Neural progenitor cell (in vitro differentiated cells): ENCODE measurements around the gene SERPINA6. TPM values are rescaled to one million over a fixed set of nuclear protein-coding genes. Genes with fewer than 3 reads are reported as not detected.

Experiments used
- DNase-seq: peaks from one replicate; pipeline ENCODE4 v3.0.0-alpha.2; 2016; ENCODE audit warnings: low spot score
- H2AFZ ChIP-seq: fragments of 200-600 bp; sonication (generic); replicated peaks from 2 replicates; pipeline ENCODE4 v1.6.1; 2016; ENCODE audit warnings: antibody characterized with exemption
- H3F3A ChIP-seq: fragments of 200-600 bp; sonication (generic); 2 replicates; pipeline ENCODE4 v1.6.1; 2016; ENCODE audit warnings: antibody characterized with exemption, low read depth
- H3K27ac ChIP-seq: fragments of 200-600 bp; sonication (generic); 2 replicates; pipeline ENCODE4 v1.5.1; 2016; ENCODE audit warnings: mild to moderate bottlenecking
- H3K27me3 ChIP-seq: fragments of 200-600 bp; sonication (generic); 2 replicates; pipeline ENCODE4 v1.6.1; 2016; ENCODE audit warnings: mild to moderate bottlenecking, moderate library complexity
- H3K36me3 ChIP-seq: fragments of 200-600 bp; sonication (generic); 2 replicates; pipeline ENCODE4 v1.5.1; 2016
- H3K4me1 ChIP-seq: fragments of 200-600 bp; sonication (generic); 2 replicates; pipeline ENCODE4 v1.6.1; 2016; ENCODE audit warnings: mixed run types
- H3K4me2 ChIP-seq: fragments of 200-600 bp; sonication (generic); 2 replicates; pipeline ENCODE4 v1.6.1; 2016
- H3K4me3 ChIP-seq: fragments of 200-600 bp; sonication (generic); 2 replicates; pipeline ENCODE4 v1.5.1; 2016
- H3K79me2 ChIP-seq: fragments of 200-600 bp; sonication (generic); 2 replicates; pipeline ENCODE4 v1.6.1; 2016; ENCODE audit warnings: low read depth
- H3K9ac ChIP-seq: fragments of 200-600 bp; sonication (generic); 2 replicates; pipeline ENCODE4 v1.6.1; 2016
- H3K9me3 ChIP-seq: fragments of 200-600 bp; sonication (generic); 2 replicates; pipeline ENCODE4 v1.5.1; 2016; ENCODE audit warnings: low read depth
- H4K20me1 ChIP-seq: fragments of 200-600 bp; sonication (generic); 2 replicates; pipeline ENCODE4 v1.6.1; 2016; ENCODE audit warnings: low read depth
- H3K27ac Mint-ChIP-seq: 3 replicates; pipeline ENCODE4 v1.8.0; 2021; ENCODE audit warnings: mixed read lengths
- H3K27me3 Mint-ChIP-seq: 2 replicates; pipeline ENCODE4 v1.8.0; 2022; ENCODE audit warnings: low read depth, mild to moderate bottlenecking, inconsistent platforms, moderate library complexity, mixed read lengths; ENCODE audit not compliant: insufficient read depth
- H3K36me3 Mint-ChIP-seq: 3 replicates; pipeline ENCODE4 v1.8.0; 2021; ENCODE audit warnings: mixed read lengths
- H3K4me1 Mint-ChIP-seq: 3 replicates; pipeline ENCODE4 v1.8.0; 2021; ENCODE audit warnings: mixed read lengths
- H3K4me3 Mint-ChIP-seq: 3 replicates; pipeline ENCODE4 v1.8.0; 2021; ENCODE audit warnings: mild to moderate bottlenecking, moderate library complexity, mixed read lengths
- H3K9me3 Mint-ChIP-seq: 3 replicates; pipeline ENCODE4 v1.8.0; 2020; ENCODE audit warnings: mixed read lengths
- EZH2 ChIP-seq: fragments of 200-600 bp; sonication (generic); IDR thresholded peaks from 2 replicates; pipeline ENCODE4 v1.6.1; 2017; ENCODE audit warnings: antibody characterized with exemption, mild to moderate bottlenecking, moderate library complexity
- EZH2phosphoT487 ChIP-seq: fragments of 200-600 bp; sonication (generic); IDR thresholded peaks from 2 replicates; pipeline ENCODE4 v1.6.1; 2017; ENCODE audit warnings: antibody characterized with exemption
- total RNA-seq: library from RNA; depleted of rRNA; stranded (reverse); fragments of >200 nt; gene quantifications from 2 replicates; pipeline ENCODE4 v1.2.3, GENCODE V29; 2015; ENCODE audit warnings: low replicate concordance
- TF ChIP-seq, protein P1 (sequence below): fragments of 200-600 bp; sonication (generic); IDR thresholded peaks from 2 replicates; pipeline ENCODE4 v1.5.1; 2017; ENCODE audit warnings: antibody characterized with exemption, mild to moderate bottlenecking

The SERPINA6 gene
- total RNA-seq, 1 donor from 2014 or later, result not detected

DNA sequence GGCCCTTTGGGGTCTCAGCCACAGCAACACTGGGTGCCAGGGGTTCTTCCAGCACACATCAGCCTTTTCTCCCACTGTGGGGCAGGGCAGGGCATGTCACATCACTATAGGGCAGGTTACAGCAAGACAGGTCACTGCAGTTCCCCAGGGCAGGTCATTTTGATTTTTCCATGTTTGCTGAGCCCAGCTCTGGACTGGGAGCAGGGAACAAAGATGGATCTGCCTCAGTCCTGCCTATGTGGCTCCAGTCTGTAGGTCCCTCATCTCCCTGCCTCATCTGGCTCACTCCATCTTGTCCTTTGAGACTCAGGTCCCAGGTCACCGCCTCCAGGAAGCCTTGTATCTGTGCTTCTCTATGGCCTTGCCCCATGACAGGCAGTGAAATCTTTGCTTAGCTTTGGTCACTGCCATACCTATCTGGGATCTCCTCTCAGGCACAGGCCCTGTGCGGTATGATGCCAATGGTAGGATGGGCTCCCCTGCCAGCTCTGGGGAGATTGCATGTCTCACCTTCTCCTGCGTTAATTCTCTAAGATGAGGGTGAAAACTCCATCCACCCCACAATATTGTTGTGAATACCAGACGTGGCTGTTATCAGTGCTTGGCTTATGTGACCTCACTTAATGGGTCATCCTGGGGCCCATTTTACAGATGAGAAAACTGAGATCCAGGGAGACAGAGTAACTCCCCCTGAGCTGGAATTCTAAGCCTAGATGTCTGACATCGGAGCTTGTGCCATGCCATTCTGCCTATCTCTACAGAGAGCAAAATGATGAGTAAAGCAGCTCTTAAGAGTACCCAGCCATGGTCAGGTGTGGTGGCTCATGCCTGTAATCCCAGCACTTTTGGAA lies 1.5 kb downstream of the SERPINA6 start:
- no peak overlapping the region for H3K27ac Mint-ChIP-seq
- peaks cover 2% of the 10 kb centered on the region for H3K27me3 Mint-ChIP-seq

DNA sequence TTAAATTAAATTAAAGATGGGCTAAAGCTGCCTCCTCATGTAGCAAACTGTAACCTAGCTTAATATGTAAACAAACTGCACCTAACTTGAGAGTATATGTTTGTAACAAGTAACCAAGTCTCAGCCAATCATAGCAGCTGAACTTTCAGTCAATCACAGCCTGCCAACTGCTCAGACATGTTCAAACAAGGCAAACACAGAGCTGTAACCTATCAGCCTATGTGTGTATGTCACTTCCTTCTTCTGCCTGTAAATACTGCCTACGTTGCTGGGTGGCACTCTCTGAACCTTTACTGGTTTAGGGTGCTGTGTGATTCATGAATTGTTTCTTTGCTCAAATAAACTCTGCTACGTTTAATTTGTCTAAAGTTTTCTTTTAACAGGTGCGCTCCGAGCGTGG lies 2.9 kb downstream of the SERPINA6 start:
- Mint-ChIP-seq H3K4me1 (no peaks in the 10 kb centered on the region), H3K9me3 (peaks cover 3% of the 10 kb centered on the region), H3K36me3 (no peaks in the 10 kb centered on the region), H3K27me3 (no peaks in the 10 kb centered on the region), H3K4me3 (no peak overlapping the region), H3K27ac (no peak overlapping the region)
- Histone ChIP-seq H3K4me1 (peaks cover 10% of the 10 kb centered on the region), H3K9ac (no peak overlapping the region), H3K27ac (no peak overlapping the region), H3K36me3 (no peaks in the 10 kb centered on the region), H3K4me2 (no peak overlapping the region), H3K79me2 (no peaks in the 10 kb centered on the region), H2AFZ (peak overlapping the region; percentile 69), H3K4me3 (no peak overlapping the region), H3K9me3 (peaks cover 7% of the 10 kb centered on the region), H3K27me3 (no peaks in the 10 kb centered on the region), H4K20me1 (no peaks in the 10 kb centered on the region), H3F3A (no peaks in the 10 kb centered on the region)
- DNase-seq, result no peak
- TF ChIP-seq EZH2phosphoT487 (no peak), EZH2 (no peak)
- TF ChIP-seq, protein P1, sequence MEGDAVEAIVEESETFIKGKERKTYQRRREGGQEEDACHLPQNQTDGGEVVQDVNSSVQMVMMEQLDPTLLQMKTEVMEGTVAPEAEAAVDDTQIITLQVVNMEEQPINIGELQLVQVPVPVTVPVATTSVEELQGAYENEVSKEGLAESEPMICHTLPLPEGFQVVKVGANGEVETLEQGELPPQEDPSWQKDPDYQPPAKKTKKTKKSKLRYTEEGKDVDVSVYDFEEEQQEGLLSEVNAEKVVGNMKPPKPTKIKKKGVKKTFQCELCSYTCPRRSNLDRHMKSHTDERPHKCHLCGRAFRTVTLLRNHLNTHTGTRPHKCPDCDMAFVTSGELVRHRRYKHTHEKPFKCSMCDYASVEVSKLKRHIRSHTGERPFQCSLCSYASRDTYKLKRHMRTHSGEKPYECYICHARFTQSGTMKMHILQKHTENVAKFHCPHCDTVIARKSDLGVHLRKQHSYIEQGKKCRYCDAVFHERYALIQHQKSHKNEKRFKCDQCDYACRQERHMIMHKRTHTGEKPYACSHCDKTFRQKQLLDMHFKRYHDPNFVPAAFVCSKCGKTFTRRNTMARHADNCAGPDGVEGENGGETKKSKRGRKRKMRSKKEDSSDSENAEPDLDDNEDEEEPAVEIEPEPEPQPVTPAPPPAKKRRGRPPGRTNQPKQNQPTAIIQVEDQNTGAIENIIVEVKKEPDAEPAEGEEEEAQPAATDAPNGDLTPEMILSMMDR, result no peak

More for the DNA sequence above, 1.5 kb downstream of the SERPINA6 start:
- no peak for TF ChIP-seq EZH2
- TF ChIP-seq, protein P1, result no peak
- no peak for TF ChIP-seq EZH2phosphoT487
- Histone ChIP-seq H2AFZ (peak overlapping the region; percentile 69), H3F3A (no peaks in the 10 kb centered on the region), H3K79me2 (no peaks in the 10 kb centered on the region), H3K27ac (no peak overlapping the region), H3K9me3 (peaks cover 7% of the 10 kb centered on the region), H4K20me1 (no peaks in the 10 kb centered on the region), H3K4me3 (no peak overlapping the region), H3K4me1 (peaks cover 9% of the 10 kb centered on the region), H3K36me3 (no peaks in the 10 kb centered on the region), H3K9ac (no peak overlapping the region), H3K27me3 (no peaks in the 10 kb centered on the region), H3K4me2 (no peak overlapping the region)
- Mint-ChIP-seq H3K4me3 (no peak overlapping the region), H3K9me3 (peaks cover 3% of the 10 kb centered on the region), H3K36me3 (no peaks in the 10 kb centered on the region), H3K4me1 (no peaks in the 10 kb centered on the region)
- no peak for DNase-seq

DNA sequence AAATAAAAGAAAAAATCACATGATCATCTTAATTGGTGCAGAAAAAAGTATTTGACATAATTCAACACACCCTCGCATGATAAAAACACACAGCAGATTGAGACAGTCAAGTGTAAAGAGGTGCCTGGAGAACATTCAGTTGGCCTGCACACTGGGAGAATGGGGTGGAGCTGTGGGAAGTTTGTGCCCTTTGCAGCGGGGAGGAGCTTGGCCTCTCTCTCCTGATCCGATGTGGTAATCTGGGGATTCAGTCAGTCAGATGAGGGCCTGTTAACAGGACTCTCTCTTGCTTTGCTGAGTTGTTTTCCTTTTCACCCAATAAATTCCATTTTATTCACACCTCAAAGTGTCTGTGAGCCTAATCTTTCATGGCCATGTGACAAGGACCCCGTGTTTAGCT lies 5.9 kb downstream of the SERPINA6 start:
- Histone ChIP-seq H3K9ac (no peak overlapping the region), H3K27me3 (no peaks in the 10 kb centered on the region), H3K79me2 (no peaks in the 10 kb centered on the region), H4K20me1 (no peaks in the 10 kb centered on the region), H3F3A (no peaks in the 10 kb centered on the region), H3K9me3 (peaks cover 7% of the 10 kb centered on the region), H3K27ac (no peak overlapping the region), H3K36me3 (no peaks in the 10 kb centered on the region), H3K4me2 (no peak overlapping the region), H3K4me1 (peaks cover 10% of the 10 kb centered on the region), H2AFZ (peak overlapping the region; percentile 13), H3K4me3 (no peak overlapping the region)
- no peak overlapping the region for H3K27ac Mint-ChIP-seq
- no peaks in the 10 kb centered on the region for H3K36me3 Mint-ChIP-seq
- peaks cover 3% of the 10 kb centered on the region for H3K9me3 Mint-ChIP-seq
- H3K4me3 Mint-ChIP-seq, result no peak overlapping the region
- DNase-seq, result peak; percentile 18
- H3K4me1 Mint-ChIP-seq, result no peaks in the 10 kb centered on the region
- peaks cover 9% of the 10 kb centered on the region for H3K27me3 Mint-ChIP-seq
- TF ChIP-seq EZH2, result no peak
- TF ChIP-seq, protein P1, result no peak
- no peak for TF ChIP-seq EZH2phosphoT487
